ENCODE measurements around the gene CDH10.

Gene CDH10

GRCh38 chr5:24595329-24595728, 49.4 kb downstream of the CDH10 start:
- ATAC-seq: no peak

- ATAC-seq: no peak
Measured at GRCh38 chr5:24591426-24591825, 53.4 kb downstream of the CDH10 start.

GRCh38 chr5:24589566-24589965, 55.2 kb downstream of the CDH10 start:
- ATAC-seq: no peak

- ATAC-seq: no peak
Measured at GRCh38 chr5:24585751-24586150, 59.0 kb downstream of the CDH10 start.

- ATAC-seq: no peak
Measured at GRCh38 chr5:24571302-24571701, 73.5 kb downstream of the CDH10 start.

GRCh38 chr5:24566933-24567332, 77.8 kb downstream of the CDH10 start:
- ATAC-seq: no peak

GRCh38 chr5:24555229-24555628, 89.5 kb downstream of the CDH10 start:
- no peak for ATAC-seq

GRCh38 chr5:24547132-24547531, 97.6 kb downstream of the CDH10 start:
- ATAC-seq: no peak

GRCh38 chr5:24539613-24540012, 105.2 kb downstream of the CDH10 start:
- no peak for ATAC-seq

GRCh38 chr5:24538346-24538745, 106.4 kb downstream of the CDH10 start:
- ATAC-seq: no peak

- ATAC-seq: no peak
Measured at GRCh38 chr5:24535646-24536045, 109.1 kb downstream of the CDH10 start.

- ATAC-seq: no peak
Measured at GRCh38 chr5:24530906-24531305, 113.9 kb downstream of the CDH10 start.

- ATAC-seq: no peak
Measured at GRCh38 chr5:24525414-24525813, 119.4 kb downstream of the CDH10 start.

- ATAC-seq: no peak
Measured at GRCh38 chr5:24512423-24512822, 132.4 kb downstream of the CDH10 start.

GRCh38 chr5:24510523-24510988, 134.2 kb downstream of the CDH10 start:
- no peak for ATAC-seq

- no peak for ATAC-seq
Measured at GRCh38 chr5:24509943-24510342, 134.8 kb downstream of the CDH10 start.

GRCh38 chr5:24505258-24505657, 139.5 kb downstream of the CDH10 start:
- no peak for ATAC-seq

GRCh38 chr5:24497591-24498157, 147.1 kb downstream of the CDH10 start:
- no peak for ATAC-seq

- ATAC-seq: no peak
Measured at GRCh38 chr5:24497145-24497544, 147.6 kb downstream of the CDH10 start.

GRCh38 chr5:24496268-24496667, 148.5 kb downstream of the CDH10 start:
- no peak for ATAC-seq

GRCh38 chr5:24492229-24492628, 152.5 kb downstream of the CDH10 start:
- no peak for ATAC-seq

- no peak for ATAC-seq
Measured at GRCh38 chr5:24491490-24491889, 153.3 kb downstream of the CDH10 start.

- ATAC-seq: no peak
Measured at GRCh38 chr5:24487368-24488229, 157.2 kb downstream of the CDH10 start.

GRCh38 chr5:24480952-24481351, 163.8 kb downstream of the CDH10 start:
- ATAC-seq: no peak
